ENCODE measurements around the gene AFF3. TPM values are rescaled to one million over a fixed set of nuclear protein-coding genes. Genes with fewer than 3 reads are reported as not detected.

Gene AFF3
- total and polyA plus RNA-seq, 10 of the 15 experiments (the other 5 are each of a cell fraction or from before 2014, with no cell fraction given) = 0.26 to 5.5 (median 3.0) TPM

GRCh38 chr2:100137866-100138570 is 4.4 kb downstream of the AFF3 start:
- RAD21 ChIA-PET (ENCODE audit: unreplicated experiment) = no interaction called here
- H3K9me3 ChIP-seq (replicated peaks; ENCODE audit: control insufficient read depth, insufficient read depth, low read length) = peaks cover 6% of the 10 kb centered on the region; the same call in 2 of the 3 replicates
- SMC1A ChIA-PET (ENCODE audit: uncharacterized antibody, unreplicated experiment) = no interaction called here
- in situ Hi-C loops (cut with MboI) = no loop called here
- DNase-seq (ENCODE audit: low read depth, low spot score) (no peak), ATAC-seq (no peak), FAIRE-seq (no peak)
- H4K20me1 ChIP-seq (ENCODE audit: control insufficient read depth, insufficient read depth) = peaks cover 6% of the 10 kb centered on the region; the same call in 1 of the 2 replicates
- intact Hi-C loops (cut with micrococcal nuclease; ENCODE audit: unreplicated experiment) = loop anchor here (2.0 kb wide), 1 partner anchor 19 kb away; no protein-coding TSS in a partner anchor
- POLR2A ChIA-PET = no interaction called here
- H3K27ac ChIP-seq (ENCODE audit: control insufficient read depth, insufficient read depth) = no peak overlapping the region
- no peaks in the 10 kb centered on the region for H3K36me3 ChIP-seq (ENCODE audit: control insufficient read depth in 2 of 2, insufficient read depth in 2 of 2, low read length in 1 of 2)
- peaks cover 32% of the 10 kb centered on the region for H3K4me1 ChIP-seq (ENCODE audit: control insufficient read depth, insufficient read depth, low read length)
- H3K4me2 ChIP-seq (ENCODE audit: control insufficient read depth, insufficient read depth) = no peak overlapping the region
- H3K4me3 ChIP-seq = no peak overlapping the region
- CTCF ChIA-PET = no interaction called here
- no peak overlapping the region for H2AFZ ChIP-seq (ENCODE audit: control insufficient read depth, low read depth, low read length)
- WGBS (ENCODE audit: insufficient coverage, insufficient replicate concordance, low lambda C conversion rate, missing lambda C conversion rate) = 28% methylated on average over 5 of the region's 5 CpGs
- no peak overlapping the region for H3K9ac ChIP-seq (ENCODE audit: control insufficient read depth, insufficient read depth, low read length)
- no TSS peak for BruUV-seq (replicated peaks)
- H3K27me3 ChIP-seq (replicated peaks in 1 of 2; ENCODE audit: control insufficient read depth in 2 of 2, insufficient read depth in 2 of 2, low read length in 1 of 2) = 0 out of 4 replicates have a peak, but pooled peaks cover 0 to 3% of the 10 kb centered on the region in 2 experiments
- H3K79me2 ChIP-seq (ENCODE audit: control insufficient read depth, insufficient read depth, low read length) = no peaks in the 10 kb centered on the region; the same call in none of the 2 replicates
- no peak for TF ChIP-seq NR2F1 (conservative IDR thresholded peaks at IDR 0.05)
- TF ChIP-seq ZBED1 (IDR thresholded peaks at IDR 0.05; ENCODE audit: borderline replicate concordance) = no peak

GRCh38 chr2:100137318-100137717 is 5.1 kb downstream of the AFF3 start:
- DNase-seq (ENCODE audit: low read depth, low spot score) (no peak), FAIRE-seq (no peak), ATAC-seq (no peak)
- Histone ChIP-seq H3K4me3 (no peak overlapping the region), H3K4me2 (ENCODE audit: control insufficient read depth, insufficient read depth) (no peak overlapping the region), H4K20me1 (ENCODE audit: control insufficient read depth, insufficient read depth) (peaks cover 6% of the 10 kb centered on the region; the same call in 1 of the 2 replicates), H3K27ac (ENCODE audit: control insufficient read depth, insufficient read depth) (no peak overlapping the region), H3K9ac (ENCODE audit: control insufficient read depth, insufficient read depth, low read length) (no peak overlapping the region), H3K9me3 (replicated peaks; ENCODE audit: control insufficient read depth, insufficient read depth, low read length) (peaks cover 3% of the 10 kb centered on the region; the same call in 2 of the 3 replicates), H2AFZ (ENCODE audit: control insufficient read depth, low read depth, low read length) (no peak overlapping the region), H3K4me1 (ENCODE audit: control insufficient read depth, insufficient read depth, low read length) (peaks cover 26% of the 10 kb centered on the region), H3K79me2 (ENCODE audit: control insufficient read depth, insufficient read depth, low read length) (no peaks in the 10 kb centered on the region; the same call in none of the 2 replicates), H3K36me3 (ENCODE audit: control insufficient read depth in 2 of 2, insufficient read depth in 2 of 2, low read length in 1 of 2) (no peaks in the 10 kb centered on the region), H3K27me3 (replicated peaks in 1 of 2; ENCODE audit: control insufficient read depth in 2 of 2, insufficient read depth in 2 of 2, low read length in 1 of 2) (0 out of 4 replicates have a peak, but pooled peaks cover 0 to 3% of the 10 kb centered on the region in 2 experiments)
- intact Hi-C loops (cut with micrococcal nuclease; ENCODE audit: unreplicated experiment) (loop anchor here (2.0 kb wide), 1 partner anchor 19 kb away; no protein-coding TSS in a partner anchor), in situ Hi-C loops (cut with MboI) (no loop called here)
- WGBS (ENCODE audit: insufficient coverage, insufficient replicate concordance, low lambda C conversion rate, missing lambda C conversion rate) = 75% methylated on average over 5 of the region's 5 CpGs
- POLR2A ChIA-PET = no interaction called here
- RAD21 ChIA-PET (ENCODE audit: unreplicated experiment) = no interaction called here
- TF ChIP-seq MAX (IDR thresholded peaks at IDR 0.05; ENCODE audit: low read depth, low read length) (no peak), REST (IDR thresholded peaks at IDR 0.05; ENCODE audit: low read depth, low read length) (no peak), TCF3 (IDR thresholded peaks at IDR 0.05; ENCODE audit: borderline replicate concordance, insufficient read depth, low read depth, low read length) (no peak)
- no TSS peak for BruUV-seq (replicated peaks)
- SMC1A ChIA-PET (ENCODE audit: uncharacterized antibody, unreplicated experiment) = no interaction called here
- CTCF ChIA-PET = no interaction called here

Measured in GM12878 (cell line).